Smooth muscle cell (in vitro differentiated cells): ENCODE results near the gene ZNF44. TPM values are rescaled to one million over a fixed set of nuclear protein-coding genes. Genes with fewer than 3 reads are reported as not detected.

Experiments
- DNase-seq: peaks from one replicate; lab custom pipeline; 2025; ENCODE audit not compliant: unreplicated experiment; lab: John Stamatoyannopoulos, UW
- H2AFZ ChIP-seq: fragments of 200-600 bp; sonication (generic); 2 replicates; pipeline ENCODE4 v1.6.0; 2016; ENCODE audit warnings: antibody characterized with exemption, low read depth, mild to moderate bottlenecking
- H3F3A ChIP-seq: fragments of 200-600 bp; sonication (generic); 2 replicates; pipeline ENCODE4 v1.6.0; 2017; ENCODE audit warnings: antibody characterized with exemption, low read depth
- H3K27ac ChIP-seq: fragments of 200-600 bp; sonication (generic); 2 replicates; pipeline ENCODE4 v1.5.1; 2016; ENCODE audit warnings: low read depth, mild to moderate bottlenecking
- H3K27me3 ChIP-seq: fragments of 200-600 bp; sonication (generic); 2 replicates; pipeline ENCODE4 v1.6.1; 2016; ENCODE audit warnings: low read depth, mild to moderate bottlenecking
- H3K36me3 ChIP-seq: fragments of 200-600 bp; sonication (generic); 2 replicates; pipeline ENCODE4 v1.5.1; 2016; ENCODE audit warnings: low read depth
- H3K4me1 ChIP-seq: fragments of 200-600 bp; sonication (generic); 2 replicates; pipeline ENCODE4 v1.5.1; 2016; ENCODE audit warnings: low read depth
- H3K4me2 ChIP-seq: fragments of 200-600 bp; sonication (generic); 2 replicates; pipeline ENCODE4 v1.6.0; 2016; ENCODE audit warnings: mild to moderate bottlenecking
- H3K4me3 ChIP-seq: fragments of 200-600 bp; sonication (generic); 2 replicates; pipeline ENCODE4 v1.5.1; 2016; ENCODE audit warnings: mild to moderate bottlenecking
- H3K79me2 ChIP-seq: fragments of 200-600 bp; sonication (generic); 2 replicates; pipeline ENCODE4 v1.6.0; 2016; ENCODE audit warnings: low read depth, mild to moderate bottlenecking
- H3K9ac ChIP-seq: fragments of 200-600 bp; sonication (generic); 2 replicates; pipeline ENCODE4 v1.6.0; 2016; ENCODE audit warnings: low read depth
- H3K9me3 ChIP-seq: fragments of 200-600 bp; sonication (generic); replicated peaks from 2 replicates; pipeline ENCODE4 v1.5.1; 2016; ENCODE audit warnings: low read depth
- H4K20me1 ChIP-seq: fragments of 200-600 bp; sonication (generic); 2 replicates; pipeline ENCODE4 v1.6.0; 2016; ENCODE audit warnings: low read depth
- WGBS: methylation state at CpG from one replicate; pipeline ENCODE4 v1.1.7; 2016; ENCODE audit warnings: low lambda C conversion rate; 5-methylcytosine and 5-hydroxymethylcytosine counted together
- polyA plus RNA-seq: library from polyadenylated mRNA; unstranded; fragments of >200 nt; fragmentation: Nextera tagmentation; extraction: Ambion mirVana; gene quantifications from 2 replicates; pipeline ENCODE4 v1.2.1, GENCODE V29; 2016
- total RNA-seq: library from RNA; depleted of rRNA; stranded (reverse); fragments of >200 nt; gene quantifications from 2 replicates; pipeline ENCODE4 v1.2.3, GENCODE V29; 2014
- TF ChIP-seq, protein P1 (sequence below): fragments of 200-600 bp; sonication (generic); IDR thresholded peaks from 2 replicates; pipeline ENCODE4 v1.5.1; 2017; ENCODE audit warnings: borderline replicate concordance, mild to moderate bottlenecking, antibody characterized with exemption; ENCODE audit not compliant: insufficient read depth, poor library complexity, severe bottlenecking

The ZNF44 gene
- total and polyA plus RNA-seq, 2 experiments from 2014 or later, result 3.2 to 5.8 TPM

DNA sequence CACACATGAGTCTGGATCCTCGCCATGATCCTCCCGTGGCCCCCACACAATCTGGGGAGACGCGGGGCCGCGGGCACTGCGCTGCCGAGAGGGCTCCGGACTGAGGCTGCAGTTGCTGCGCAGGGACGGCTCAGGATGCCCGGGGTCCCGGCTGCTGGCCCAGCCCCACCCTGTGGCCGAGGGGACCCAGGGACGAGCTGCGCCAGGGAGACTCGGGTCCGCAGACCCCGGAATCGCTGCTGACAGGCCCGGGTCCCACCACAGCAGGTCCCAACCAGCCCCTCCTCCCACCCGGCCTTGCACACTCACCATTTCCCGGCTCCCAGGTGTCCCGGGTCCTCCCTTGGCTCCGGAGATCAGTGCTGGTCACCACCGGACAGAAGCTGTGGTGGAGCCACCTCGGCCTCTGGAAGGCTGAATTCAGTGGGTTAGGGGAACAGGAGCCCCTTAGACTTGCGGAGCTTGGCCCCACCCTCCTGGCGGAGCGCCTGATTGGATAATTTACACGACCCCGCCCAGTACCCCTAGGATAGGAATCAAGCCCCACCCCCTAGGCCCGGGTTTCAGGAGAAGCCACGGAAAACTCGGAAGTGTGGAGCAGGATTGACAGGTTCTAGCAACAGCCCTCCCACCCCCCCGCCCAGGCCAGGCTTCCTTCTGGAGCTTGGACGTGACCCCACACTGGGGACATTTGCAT, 57.4 kb downstream of the ZNF44 start:
- Histone ChIP-seq H3K9ac (no peak overlapping the region), H3K27ac (no peak overlapping the region), H4K20me1 (no peaks in the 10 kb centered on the region), H3K4me1 (no peaks in the 10 kb centered on the region), H3K4me3 (no peak overlapping the region), H3F3A (no peaks in the 10 kb centered on the region), H3K79me2 (no peaks in the 10 kb centered on the region), H3K36me3 (peaks cover 7% of the 10 kb centered on the region), H3K9me3 (peaks cover 5% of the 10 kb centered on the region), H2AFZ (no peak overlapping the region), H3K27me3 (no peaks in the 10 kb centered on the region), H3K4me2 (no peak overlapping the region)
- WGBS, result 98% methylated on average over 22 of the region's 37 CpGs
- DNase-seq, result no peak
- TF ChIP-seq, protein P1, sequence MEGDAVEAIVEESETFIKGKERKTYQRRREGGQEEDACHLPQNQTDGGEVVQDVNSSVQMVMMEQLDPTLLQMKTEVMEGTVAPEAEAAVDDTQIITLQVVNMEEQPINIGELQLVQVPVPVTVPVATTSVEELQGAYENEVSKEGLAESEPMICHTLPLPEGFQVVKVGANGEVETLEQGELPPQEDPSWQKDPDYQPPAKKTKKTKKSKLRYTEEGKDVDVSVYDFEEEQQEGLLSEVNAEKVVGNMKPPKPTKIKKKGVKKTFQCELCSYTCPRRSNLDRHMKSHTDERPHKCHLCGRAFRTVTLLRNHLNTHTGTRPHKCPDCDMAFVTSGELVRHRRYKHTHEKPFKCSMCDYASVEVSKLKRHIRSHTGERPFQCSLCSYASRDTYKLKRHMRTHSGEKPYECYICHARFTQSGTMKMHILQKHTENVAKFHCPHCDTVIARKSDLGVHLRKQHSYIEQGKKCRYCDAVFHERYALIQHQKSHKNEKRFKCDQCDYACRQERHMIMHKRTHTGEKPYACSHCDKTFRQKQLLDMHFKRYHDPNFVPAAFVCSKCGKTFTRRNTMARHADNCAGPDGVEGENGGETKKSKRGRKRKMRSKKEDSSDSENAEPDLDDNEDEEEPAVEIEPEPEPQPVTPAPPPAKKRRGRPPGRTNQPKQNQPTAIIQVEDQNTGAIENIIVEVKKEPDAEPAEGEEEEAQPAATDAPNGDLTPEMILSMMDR, result no peak

DNA sequence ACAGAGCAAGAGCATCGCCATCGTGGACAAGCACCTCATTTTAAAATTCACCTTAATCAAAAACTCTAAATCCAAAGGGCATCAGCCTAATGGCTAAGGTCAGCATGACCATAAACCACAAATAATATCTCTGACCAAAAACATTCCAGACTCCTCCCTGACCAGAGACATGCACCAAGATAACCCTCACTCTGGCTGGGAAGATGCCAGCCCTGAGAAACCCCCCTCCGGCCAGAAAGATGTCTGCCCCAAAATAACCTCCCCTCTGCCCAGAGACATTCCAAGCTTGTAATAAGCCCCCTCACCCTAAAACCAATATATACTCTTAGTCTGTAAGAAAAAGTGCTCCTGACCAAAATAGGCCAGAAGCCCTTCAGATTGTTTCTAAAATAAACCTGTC, 61.7 kb downstream of the ZNF44 start:
- H3K27ac ChIP-seq, result no peak overlapping the region
- peaks cover 5% of the 10 kb centered on the region for H3K9me3 ChIP-seq
- 95% methylated on average over 3 of the region's 3 CpGs for WGBS
- H2AFZ ChIP-seq, result no peak overlapping the region
- H3K79me2 ChIP-seq, result no peaks in the 10 kb centered on the region
- H3K4me1 ChIP-seq, result no peaks in the 10 kb centered on the region
- TF ChIP-seq, protein P1, result no peak
- H3K9ac ChIP-seq, result no peak overlapping the region
- no peak for DNase-seq
- H3K36me3 ChIP-seq, result peaks cover 23% of the 10 kb centered on the region
- H3K4me2 ChIP-seq, result no peak overlapping the region
- no peak overlapping the region for H3K4me3 ChIP-seq
- H3K27me3 ChIP-seq, result no peaks in the 10 kb centered on the region
- H3F3A ChIP-seq, result no peaks in the 10 kb centered on the region
- no peaks in the 10 kb centered on the region for H4K20me1 ChIP-seq

DNA sequence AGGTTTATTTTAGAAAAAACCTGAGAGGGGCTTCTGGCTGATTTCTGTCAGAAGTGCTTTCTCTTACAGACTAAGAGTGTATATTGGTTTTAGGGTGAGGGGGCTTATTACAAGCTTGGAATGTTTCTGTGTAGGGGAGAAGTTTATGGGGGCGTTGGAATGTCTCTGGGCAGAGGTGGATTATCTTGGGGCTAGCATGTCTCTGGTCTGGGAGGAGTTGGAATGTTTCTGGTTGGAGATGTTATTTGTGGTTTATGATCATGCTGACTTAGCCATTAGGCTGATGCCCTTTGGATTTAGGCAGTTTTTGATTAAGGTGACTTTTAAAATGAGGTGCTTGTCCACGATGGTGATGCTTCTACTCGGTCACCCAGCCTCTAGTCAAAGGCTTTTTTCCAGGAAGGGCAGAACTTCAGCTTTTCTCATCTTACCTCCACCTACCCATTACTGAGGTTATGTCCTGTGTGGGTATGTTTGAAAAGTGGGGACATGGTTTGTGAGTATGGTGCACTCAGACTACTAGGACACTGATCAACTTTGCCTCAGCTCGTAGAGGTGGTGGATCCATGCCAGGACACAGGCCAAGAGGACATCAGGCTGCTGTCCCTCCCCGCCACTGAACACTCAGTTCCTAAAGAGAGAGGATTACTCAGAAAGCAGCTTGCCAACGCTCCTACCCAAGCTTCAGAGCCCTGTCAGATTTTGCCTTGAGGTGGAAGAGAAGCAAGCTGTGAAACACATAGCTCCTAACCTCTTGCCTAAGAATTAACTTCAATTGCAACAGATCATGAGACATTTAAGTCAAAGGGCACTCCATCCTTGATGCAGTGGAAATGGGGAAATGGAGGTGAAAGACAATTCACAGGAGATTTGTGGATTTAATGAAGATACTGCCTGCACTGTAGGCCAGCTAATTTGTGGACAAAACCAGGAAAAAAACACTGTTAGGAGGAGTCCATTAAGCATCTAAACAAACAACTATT, 63.6 kb downstream of the ZNF44 start:
- H3K27ac ChIP-seq, result no peak overlapping the region
- WGBS, result 98% methylated on average over 6 of the region's 6 CpGs
- peaks cover 10% of the 10 kb centered on the region for H3K9me3 ChIP-seq
- no peak overlapping the region for H3K4me3 ChIP-seq
- H3K9ac ChIP-seq, result no peak overlapping the region
- no peaks in the 10 kb centered on the region for H3K27me3 ChIP-seq
- H3K36me3 ChIP-seq, result peaks cover 23% of the 10 kb centered on the region
- H4K20me1 ChIP-seq, result no peaks in the 10 kb centered on the region
- H3F3A ChIP-seq, result no peaks in the 10 kb centered on the region
- H3K79me2 ChIP-seq, result no peaks in the 10 kb centered on the region
- TF ChIP-seq, protein P1, result no peak
- no peaks in the 10 kb centered on the region for H3K4me1 ChIP-seq
- no peak overlapping the region for H2AFZ ChIP-seq
- DNase-seq, result no peak
- no peak overlapping the region for H3K4me2 ChIP-seq
